CD4-positive, alpha-beta memory T cell (primary cell): ENCODE data around the gene PRDM5. TPM values are rescaled to one million over a fixed set of nuclear protein-coding genes. Genes with fewer than 3 reads are reported as not detected.

Source experiments
- CTCF ChIA-PET: fragments of 350-600 bp; sonication (Branson Sonifier 250); formaldehyde crosslinking; loops from one replicate; lab custom pipeline; 2021; ENCODE audit warnings: inconsistent platforms; ENCODE audit not compliant: partially characterized antibody; lab: Charles Lee
- POLR2A ChIA-PET: fragments of 350-600 bp; sonication (Branson Sonifier 250); formaldehyde crosslinking; loops from one replicate; lab custom pipeline; 2021; ENCODE audit not compliant: partially characterized antibody; lab: Charles Lee
- DNase-seq, 5 donors: peaks; one replicate each; pipeline versions ENCODE4 v3.0.0 to v3.0.0-alpha.2; 2020 to 2022; ENCODE audit warnings: mixed read lengths in 1 of 5
- H3K27ac ChIP-seq: one replicate; pipeline ENCODE4 v1.7.0; 2013; ENCODE audit warnings: low read depth, low read length
- H3K27me3 ChIP-seq: 2 replicates; pipeline ENCODE4 v1.7.0; 2013; ENCODE audit warnings: mild to moderate bottlenecking, low read length, moderate library complexity; ENCODE audit not compliant: insufficient read depth
- H3K36me3 ChIP-seq: 2 replicates; pipeline ENCODE4 v1.7.0; 2013; ENCODE audit warnings: mild to moderate bottlenecking, low read length, moderate library complexity; ENCODE audit not compliant: insufficient read depth
- H3K4me1 ChIP-seq: 2 replicates; pipeline ENCODE4 v1.7.0; 2013; ENCODE audit warnings: mild to moderate bottlenecking, low read length, moderate library complexity; ENCODE audit not compliant: insufficient read depth
- H3K4me3 ChIP-seq, 2 donors: one replicate each; pipeline ENCODE4 v1.7.0; 2013; ENCODE audit warnings: low read length in 2 of 2, mild to moderate bottlenecking in 1 of 2
- H3K9me3 ChIP-seq, 2 donors: one replicate each; pipeline ENCODE4 v1.7.0; 2013; ENCODE audit warnings: low read length in 2 of 2, control low read depth in 1 of 2; ENCODE audit not compliant: control insufficient read depth in 1 of 2
- H3K27ac Mint-ChIP-seq, 7 donors: one replicate each; pipeline ENCODE4 v1.8.0; 2020 to 2021; ENCODE audit warnings: mixed read lengths in 7 of 7, mild to moderate bottlenecking in 6 of 7, inconsistent platforms in 3 of 7, moderate library complexity in 3 of 7
- H3K27me3 Mint-ChIP-seq, 2 donors: one replicate each; pipeline ENCODE4 v1.8.0; 2020 to 2021; ENCODE audit warnings: mixed read lengths in 2 of 2
- H3K36me3 Mint-ChIP-seq, 2 donors: one replicate each; pipeline ENCODE4 v1.8.0; 2020 to 2021; ENCODE audit warnings: mixed read lengths in 2 of 2, inconsistent platforms in 1 of 2, mild to moderate bottlenecking in 1 of 2
- H3K4me1 Mint-ChIP-seq, 4 donors: one replicate each; pipeline ENCODE4 v1.8.0; 2020 to 2021; ENCODE audit warnings: mixed read lengths in 4 of 4, mild to moderate bottlenecking in 1 of 4
- H3K4me3 Mint-ChIP-seq, 8 donors: one replicate each; pipeline ENCODE4 v1.8.0; 2020 to 2021; ENCODE audit warnings: mixed read lengths in 8 of 8, mild to moderate bottlenecking in 7 of 8, moderate library complexity in 6 of 8, inconsistent platforms in 3 of 8
- H3K9me3 Mint-ChIP-seq, 8 donors: one replicate each; pipeline ENCODE4 v1.8.0; 2020 to 2021; ENCODE audit warnings: mixed read lengths in 8 of 8, mild to moderate bottlenecking in 5 of 8, inconsistent platforms in 3 of 8, moderate library complexity in 1 of 8
- intact Hi-C: fragments of 100-400 bp; cut with micrococcal nuclease; formaldehyde crosslinking; loops from one replicate; pipeline ENCODE4 v1.15.1; 2023
- polyA plus RNA-seq, 2 donors: library from polyadenylated mRNA; unstranded; fragments of 300-500 nt; fragmentation: Illumina TruSeq; gene quantifications; one replicate each; pipeline ENCODE4 v1.2.3, GENCODE V29; 2021
- total RNA-seq, 2 experiments: library from RNA; stranded (reverse); gene quantifications; one replicate each; pipeline ENCODE4 v1.2.3, GENCODE V29; 2021

PRDM5 gene
- total and polyA plus RNA-seq, 4 experiments from 2014 or later: 0.24 to 0.84 (median 0.36) TPM

DNA sequence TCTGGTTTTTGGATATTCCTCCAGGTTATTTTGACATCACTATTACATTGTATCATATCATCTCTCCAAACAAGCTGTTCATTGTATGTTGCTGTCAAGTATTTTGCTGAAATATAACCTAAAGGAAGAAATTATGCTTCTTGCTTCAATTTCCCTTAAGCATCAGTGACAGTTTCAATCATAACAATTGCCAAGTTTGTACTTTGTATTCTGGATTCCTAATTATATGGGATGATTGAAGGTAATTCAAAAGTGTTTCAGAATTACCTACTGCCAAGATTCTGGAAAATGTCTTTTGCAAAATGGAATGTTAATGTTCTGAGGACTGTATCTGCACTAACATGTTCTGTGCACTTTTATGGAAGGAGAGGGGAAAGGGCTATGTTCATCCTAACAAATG, 228.7 kb downstream of the PRDM5 start:
- POLR2A ChIA-PET: no interaction called here
- no peak overlapping the region for H3K4me3 Mint-ChIP-seq

DNA sequence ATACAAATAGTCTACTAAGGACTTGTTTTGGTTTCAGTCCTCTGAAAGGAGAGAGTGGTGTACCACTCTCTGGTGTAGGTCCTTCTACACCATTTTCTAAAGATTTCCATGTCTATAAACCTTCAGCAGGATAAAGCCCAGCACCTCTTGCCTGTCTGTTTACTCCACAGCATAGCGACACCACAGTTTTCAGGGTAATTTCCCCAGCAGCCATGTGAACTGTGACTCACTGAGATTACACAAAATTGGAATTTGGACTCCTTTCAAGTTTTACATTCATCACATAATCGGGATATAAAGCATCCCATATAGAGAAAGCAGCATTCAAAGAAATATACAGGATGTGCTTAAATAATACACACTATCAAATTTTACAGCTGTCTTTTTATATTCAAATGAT, 229.6 kb downstream of the PRDM5 start:
- no peaks in the 10 kb centered on the region for H3K27me3 ChIP-seq
- no peaks in the 10 kb centered on the region for H3K36me3 ChIP-seq
- peaks cover 0 to 2% (median 0%) of the 10 kb centered on the region in 8 donors for H3K9me3 Mint-ChIP-seq
- H3K4me3 ChIP-seq: no peak overlapping the region
- H3K27ac ChIP-seq: no peak overlapping the region
- no peak for DNase-seq
- H3K4me1 ChIP-seq: no peaks in the 10 kb centered on the region
- CTCF ChIA-PET: no interaction called here
- H3K27ac Mint-ChIP-seq: no peak overlapping the region
- H3K9me3 ChIP-seq: no peaks in the 10 kb centered on the region
- no peaks in the 10 kb centered on the region for H3K36me3 Mint-ChIP-seq
- POLR2A ChIA-PET: no interaction called here
- intact Hi-C loops: no loop called here
- H3K27me3 Mint-ChIP-seq: peaks cover 2 to 4% of the 10 kb centered on the region in 2 donors
- H3K4me1 Mint-ChIP-seq: no peaks in the 10 kb centered on the region
- no peak overlapping the region for H3K4me3 Mint-ChIP-seq

More for the DNA sequence above, 228.7 kb downstream of the PRDM5 start:
- H3K27me3 ChIP-seq: no peaks in the 10 kb centered on the region
- Mint-ChIP-seq H3K27ac (no peak overlapping the region), H3K9me3 (peaks cover 0 to 2% (median 0%) of the 10 kb centered on the region in 8 donors), H3K27me3 (peaks cover 4 to 9% of the 10 kb centered on the region in 2 donors), H3K4me1 (no peaks in the 10 kb centered on the region), H3K36me3 (no peaks in the 10 kb centered on the region)
- intact Hi-C loops: no loop called here
- no peaks in the 10 kb centered on the region for H3K9me3 ChIP-seq
- CTCF ChIA-PET: no interaction called here
- no peak overlapping the region for H3K27ac ChIP-seq
- H3K4me3 ChIP-seq: no peak overlapping the region
- no peaks in the 10 kb centered on the region for H3K36me3 ChIP-seq
- no peak for DNase-seq
- no peaks in the 10 kb centered on the region for H3K4me1 ChIP-seq

DNA sequence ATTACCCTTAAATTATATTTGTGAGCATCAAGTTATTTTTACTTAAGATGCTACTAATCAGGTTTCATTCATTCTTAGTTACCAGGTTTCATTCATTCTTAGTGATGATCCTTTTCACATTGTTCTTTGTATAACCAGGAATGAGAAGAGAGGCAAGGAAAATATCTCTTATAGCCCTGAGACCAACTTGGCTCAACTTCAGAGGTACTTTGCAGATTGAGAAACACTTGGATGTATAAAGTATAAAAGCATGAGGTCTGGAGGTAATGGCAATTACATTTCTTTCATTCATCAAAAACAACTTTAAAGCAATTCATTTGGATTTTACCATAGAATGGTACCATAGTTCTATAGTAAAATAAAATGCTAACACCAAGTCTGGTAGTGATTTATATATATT, 231.0 kb downstream of the PRDM5 start:
- no peak overlapping the region for H3K27ac Mint-ChIP-seq
- Histone ChIP-seq H3K36me3 (no peaks in the 10 kb centered on the region), H3K27ac (no peak overlapping the region), H3K9me3 (no peaks in the 10 kb centered on the region), H3K4me3 (no peak overlapping the region), H3K27me3 (no peaks in the 10 kb centered on the region), H3K4me1 (no peaks in the 10 kb centered on the region)
- DNase-seq: no peak
- ChIA-PET CTCF (no interaction called here), POLR2A (no interaction called here)
- H3K9me3 Mint-ChIP-seq: peaks cover 0 to 2% (median 0%) of the 10 kb centered on the region in 8 donors
- H3K4me1 Mint-ChIP-seq: no peaks in the 10 kb centered on the region
- no peaks in the 10 kb centered on the region for H3K36me3 Mint-ChIP-seq
- H3K4me3 Mint-ChIP-seq: no peak overlapping the region
- intact Hi-C loops: no loop called here
- H3K27me3 Mint-ChIP-seq: peaks cover 2 to 4% of the 10 kb centered on the region in 2 donors

DNA sequence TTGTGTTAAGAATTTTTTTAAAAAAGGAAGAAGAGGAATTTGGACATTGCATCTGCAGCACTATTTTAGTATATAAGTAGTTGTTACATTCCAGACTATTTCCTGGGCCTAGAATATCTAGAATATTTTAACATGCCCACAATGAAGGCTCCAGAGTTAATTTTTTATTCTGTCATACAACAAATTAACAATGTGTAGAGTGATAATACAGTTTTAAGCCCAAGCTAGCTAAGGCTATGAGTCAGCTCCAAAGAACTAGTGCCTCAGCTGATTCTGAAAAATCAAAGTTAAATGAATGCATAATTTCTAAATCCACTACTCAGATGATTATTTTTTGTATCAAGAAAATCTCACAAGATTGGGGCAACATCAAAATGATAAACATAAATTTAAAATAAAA, 231.4 kb downstream of the PRDM5 start:
- Histone ChIP-seq H3K4me1 (no peaks in the 10 kb centered on the region), H3K27me3 (no peaks in the 10 kb centered on the region), H3K9me3 (no peaks in the 10 kb centered on the region), H3K4me3 (no peak overlapping the region), H3K36me3 (no peaks in the 10 kb centered on the region), H3K27ac (no peak overlapping the region)
- Mint-ChIP-seq H3K4me3 (no peak overlapping the region), H3K4me1 (no peaks in the 10 kb centered on the region), H3K27ac (no peak overlapping the region), H3K9me3 (peaks cover 0 to 2% (median 0%) of the 10 kb centered on the region in 8 donors), H3K36me3 (no peaks in the 10 kb centered on the region), H3K27me3 (peaks cover 2 to 4% of the 10 kb centered on the region in 2 donors)
- ChIA-PET POLR2A (no interaction called here), CTCF (no interaction called here)
- no peak for DNase-seq
- intact Hi-C loops: no loop called here

DNA sequence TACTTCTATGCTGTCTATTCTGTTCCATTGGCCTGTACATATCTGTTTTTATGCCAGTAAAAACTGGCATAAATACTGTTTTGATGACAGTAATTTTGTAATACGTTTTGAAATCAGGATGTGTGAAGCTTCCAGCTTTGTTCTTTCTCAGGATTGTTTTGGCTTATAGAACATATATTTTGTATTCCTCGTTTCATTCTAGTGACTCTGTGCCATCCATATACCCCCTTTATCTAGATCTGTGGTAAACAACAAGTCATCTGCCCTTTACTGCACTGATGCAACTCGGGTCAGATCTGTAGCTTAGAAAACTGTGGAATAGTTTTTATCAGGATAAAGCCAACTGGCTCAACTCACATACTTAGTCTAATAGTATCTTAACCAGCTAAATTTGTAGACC, 233.7 kb downstream of the PRDM5 start:
- no peaks in the 10 kb centered on the region for H3K36me3 Mint-ChIP-seq
- CTCF ChIA-PET: no interaction called here

DNA sequence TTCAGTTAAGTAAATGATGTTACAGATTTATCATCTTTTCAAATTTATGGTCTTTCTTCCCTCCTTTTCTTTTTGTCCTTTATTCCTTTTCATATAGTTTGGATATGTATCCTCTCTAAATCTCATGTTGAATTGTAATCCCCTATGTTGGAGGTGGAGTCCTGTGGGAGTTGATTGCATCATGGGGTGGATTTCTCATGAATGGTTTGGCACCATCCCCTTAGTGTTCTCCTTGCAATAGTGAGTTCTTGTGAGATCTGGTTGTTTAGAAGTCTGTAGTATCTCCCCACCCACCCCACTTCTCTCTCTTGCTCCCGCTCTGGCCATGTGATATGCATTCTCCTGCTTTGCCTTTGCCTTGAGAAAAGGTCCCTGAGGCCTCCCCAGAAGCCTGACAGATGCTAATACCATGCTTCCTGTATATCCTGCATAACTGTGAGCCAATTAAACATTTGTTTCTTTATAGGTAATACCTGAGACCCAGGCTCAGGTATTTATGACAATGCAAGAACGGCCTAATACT, 236.7 kb downstream of the PRDM5 start:
- Mint-ChIP-seq H3K27me3 (peaks cover 2 to 4% of the 10 kb centered on the region in 2 donors), H3K4me3 (no peak overlapping the region), H3K36me3 (no peaks in the 10 kb centered on the region), H3K4me1 (peaks cover 0 to 5% (median 3%) of the 10 kb centered on the region in 4 donors), H3K9me3 (no peaks in the 10 kb centered on the region), H3K27ac (no peak overlapping the region)
- Histone ChIP-seq H3K27me3 (no peaks in the 10 kb centered on the region), H3K36me3 (no peaks in the 10 kb centered on the region), H3K27ac (no peak overlapping the region), H3K4me3 (no peak overlapping the region), H3K4me1 (no peaks in the 10 kb centered on the region), H3K9me3 (no peaks in the 10 kb centered on the region)
- ChIA-PET CTCF (no interaction called here), POLR2A (no interaction called here)
- no peak for DNase-seq
- intact Hi-C loops: no loop called here

More for the DNA sequence above, 233.7 kb downstream of the PRDM5 start:
- Histone ChIP-seq H3K36me3 (no peaks in the 10 kb centered on the region), H3K27ac (no peak overlapping the region), H3K27me3 (no peaks in the 10 kb centered on the region), H3K4me1 (no peaks in the 10 kb centered on the region), H3K9me3 (no peaks in the 10 kb centered on the region), H3K4me3 (no peak overlapping the region)
- Mint-ChIP-seq H3K9me3 (peaks cover 0 to 2% (median 0%) of the 10 kb centered on the region in 8 donors), H3K4me3 (no peak overlapping the region), H3K4me1 (no peaks in the 10 kb centered on the region), H3K27me3 (peaks cover 1 to 4% of the 10 kb centered on the region in 2 donors), H3K27ac (no peak overlapping the region)
- intact Hi-C loops: no loop called here
- no peak for DNase-seq
- POLR2A ChIA-PET: no interaction called here

DNA sequence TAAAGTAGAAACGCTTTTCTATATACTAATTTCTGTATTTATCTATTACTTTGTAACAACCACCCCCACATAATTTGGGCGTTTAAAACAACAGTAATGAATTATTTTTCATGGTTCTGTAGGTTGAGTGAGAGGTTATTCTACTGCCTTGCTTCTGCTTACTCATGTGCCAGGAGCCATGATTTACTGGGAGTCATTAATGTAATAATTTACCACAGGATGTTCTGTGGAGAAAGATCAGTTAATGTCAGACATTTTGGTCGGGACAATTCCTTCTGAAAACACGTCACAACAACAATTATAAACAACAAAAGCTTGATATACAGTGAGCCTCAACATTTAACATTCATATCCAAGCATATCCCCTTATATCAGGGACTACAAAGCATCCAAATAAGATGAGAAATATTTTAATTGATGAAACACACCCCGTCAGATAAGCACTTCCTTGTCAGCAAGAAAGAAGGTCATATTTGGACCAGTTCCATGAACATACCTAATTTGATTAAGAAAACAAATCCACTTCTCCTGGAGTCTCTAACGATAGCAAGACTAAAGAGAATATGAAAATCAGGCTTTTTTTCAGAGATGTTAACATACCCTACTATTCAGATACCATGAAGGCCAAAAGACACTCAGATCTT, 238.5 kb downstream of the PRDM5 start:
- POLR2A ChIA-PET: no interaction called here
- H3K4me1 ChIP-seq: no peaks in the 10 kb centered on the region
- Mint-ChIP-seq H3K36me3 (no peaks in the 10 kb centered on the region), H3K27me3 (peaks cover 2 to 4% of the 10 kb centered on the region in 2 donors), H3K9me3 (peaks cover 0 to 5% (median under 1%) of the 10 kb centered on the region in 8 donors), H3K4me3 (no peak overlapping the region), H3K27ac (no peak overlapping the region), H3K4me1 (peaks cover 0 to 10% (median 4%) of the 10 kb centered on the region in 4 donors)
- DNase-seq: no peak
- intact Hi-C loops: no loop called here
- H3K36me3 ChIP-seq: no peaks in the 10 kb centered on the region
- CTCF ChIA-PET: no interaction called here
- H3K9me3 ChIP-seq: no peaks in the 10 kb centered on the region
- no peaks in the 10 kb centered on the region for H3K27me3 ChIP-seq
- no peak overlapping the region for H3K4me3 ChIP-seq
- H3K27ac ChIP-seq: no peak overlapping the region
